HG03432 (cell line): ENCODE results near the gene EVPL.
"Not testable (repeated sequence)": the region's sequence is repeated elsewhere in the genome, so short reads cannot be mapped to it uniquely, and the experiment has no call there.

Experiments
- ATAC-seq: cut with Tn5 transposase; IDR thresholded peaks from one replicate; pipeline ENCODE4 v1.9.1; 2021; ENCODE audit warnings: mild to moderate bottlenecking, moderate library complexity; ENCODE audit not compliant: unreplicated experiment

Gene EVPL

GRCh38 chr17:76000016-76000754, 26.9 kb downstream of the EVPL start:
- no peak for ATAC-seq

DNA sequence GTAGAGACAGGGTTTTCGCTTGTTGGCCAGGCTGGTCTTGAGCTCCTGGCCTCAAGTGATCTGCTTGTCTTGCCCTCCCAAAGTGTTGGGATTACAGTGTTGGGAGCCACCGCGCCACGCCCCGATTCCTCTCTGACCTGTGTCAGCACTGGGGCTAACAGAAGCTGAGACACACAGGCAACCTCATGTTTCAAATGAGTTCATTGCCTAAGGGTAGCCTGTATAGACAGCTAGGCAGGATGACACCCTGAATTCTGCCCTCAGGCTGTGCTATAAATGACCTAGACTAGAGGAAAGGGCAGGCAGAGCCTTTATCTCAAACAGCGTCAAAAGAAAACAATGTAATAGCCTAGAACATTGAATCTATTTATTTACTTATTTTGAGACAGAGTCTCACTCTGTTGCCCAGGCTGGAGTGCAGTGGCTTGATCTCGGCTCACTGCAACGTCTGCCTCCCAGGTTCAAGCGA, 28.7 kb downstream of the EVPL start:
- no peak for ATAC-seq

DNA sequence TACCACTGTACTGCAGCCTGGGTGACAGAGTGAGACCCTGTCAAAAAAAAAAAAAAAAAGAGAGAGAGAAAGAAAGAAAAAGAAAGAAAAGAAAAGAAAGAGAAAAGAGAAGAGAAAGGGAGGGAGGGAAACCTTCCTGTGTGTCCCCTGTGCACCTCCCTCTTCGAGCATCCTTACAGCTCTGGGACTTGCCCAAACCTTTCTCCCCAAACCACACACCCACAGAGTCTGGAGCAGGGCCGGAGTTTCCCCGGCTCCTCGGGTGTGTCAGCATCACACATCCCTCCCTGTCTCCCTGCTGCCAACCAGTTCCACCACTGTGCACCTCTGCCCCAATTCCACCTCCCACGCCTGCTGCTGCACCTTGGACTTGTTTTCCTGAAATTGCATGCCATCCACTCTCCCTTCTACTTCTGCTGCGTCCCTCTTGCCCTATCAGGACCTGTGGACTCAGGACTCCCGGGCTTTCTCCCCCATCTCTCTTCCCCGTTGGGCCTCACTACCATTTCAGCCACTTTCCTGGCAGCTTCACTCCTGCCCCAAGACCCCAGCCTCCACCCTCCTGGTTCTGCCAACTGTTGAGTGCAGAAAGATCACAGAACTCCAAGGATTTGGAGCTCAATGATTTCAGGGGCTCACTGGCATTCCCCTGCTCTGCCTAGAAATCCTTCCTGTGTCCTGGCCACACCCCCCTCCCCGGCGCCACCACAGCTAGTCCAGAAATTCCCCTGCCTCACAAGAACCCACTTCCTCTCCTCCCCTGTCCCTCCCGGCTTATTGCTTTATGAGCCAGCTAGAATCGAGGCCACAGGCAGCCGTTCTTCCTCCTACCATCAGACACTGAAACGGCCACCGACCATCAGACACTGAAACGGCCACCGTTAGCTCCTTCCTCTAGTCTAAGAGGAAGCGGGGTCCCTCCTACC, 30.2 kb downstream of the EVPL start:
- ATAC-seq = no peak

- no peak for ATAC-seq
Measured at GRCh38 chr17:75995385-75995925, 31.7 kb downstream of the EVPL start.

- no peak for ATAC-seq
Measured at GRCh38 chr17:75994802-75995370, 32.2 kb downstream of the EVPL start.

- ATAC-seq = no peak
Measured at GRCh38 chr17:75991396-75991795, 35.7 kb downstream of the EVPL start.

DNA sequence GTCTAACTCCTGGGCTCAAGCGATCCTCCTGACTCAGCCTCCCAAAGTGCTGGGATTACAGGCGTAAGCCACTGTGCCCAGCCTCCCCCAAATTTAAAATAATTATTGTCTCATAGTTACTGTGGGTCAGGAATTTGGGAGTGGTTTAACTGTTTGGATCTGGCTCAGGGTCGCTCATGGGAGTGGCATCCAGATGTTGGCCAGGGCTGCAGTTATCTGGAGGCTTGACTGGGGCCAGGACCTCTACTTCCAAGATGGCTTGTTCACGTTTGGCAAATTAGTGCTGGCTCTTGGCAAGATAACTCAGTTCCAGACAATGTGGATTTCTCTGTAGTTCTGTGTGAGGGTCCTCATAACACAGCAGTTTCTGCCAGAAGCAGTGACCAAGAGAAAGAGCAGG, 40.1 kb downstream of the EVPL start:
- no peak for ATAC-seq

DNA sequence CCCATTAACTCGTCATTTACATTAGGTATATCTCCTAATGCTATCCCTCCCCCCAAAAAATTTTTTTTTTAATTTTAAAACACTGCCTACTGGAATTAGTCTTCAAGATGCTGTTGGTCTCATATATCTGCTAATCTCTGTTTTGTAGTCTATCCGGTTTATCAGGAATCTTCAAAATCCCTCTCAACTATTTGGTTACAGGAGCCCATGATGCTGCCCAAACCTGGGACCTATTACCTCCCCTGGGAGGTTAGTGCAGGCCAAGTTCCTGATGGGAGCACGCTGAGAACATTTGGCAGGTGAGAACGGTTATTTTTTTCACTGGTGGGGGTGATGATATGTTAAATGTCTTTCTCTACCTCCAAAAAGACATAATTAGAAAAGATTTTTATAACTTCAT, 41.1 kb downstream of the EVPL start:
- no peak for ATAC-seq

DNA sequence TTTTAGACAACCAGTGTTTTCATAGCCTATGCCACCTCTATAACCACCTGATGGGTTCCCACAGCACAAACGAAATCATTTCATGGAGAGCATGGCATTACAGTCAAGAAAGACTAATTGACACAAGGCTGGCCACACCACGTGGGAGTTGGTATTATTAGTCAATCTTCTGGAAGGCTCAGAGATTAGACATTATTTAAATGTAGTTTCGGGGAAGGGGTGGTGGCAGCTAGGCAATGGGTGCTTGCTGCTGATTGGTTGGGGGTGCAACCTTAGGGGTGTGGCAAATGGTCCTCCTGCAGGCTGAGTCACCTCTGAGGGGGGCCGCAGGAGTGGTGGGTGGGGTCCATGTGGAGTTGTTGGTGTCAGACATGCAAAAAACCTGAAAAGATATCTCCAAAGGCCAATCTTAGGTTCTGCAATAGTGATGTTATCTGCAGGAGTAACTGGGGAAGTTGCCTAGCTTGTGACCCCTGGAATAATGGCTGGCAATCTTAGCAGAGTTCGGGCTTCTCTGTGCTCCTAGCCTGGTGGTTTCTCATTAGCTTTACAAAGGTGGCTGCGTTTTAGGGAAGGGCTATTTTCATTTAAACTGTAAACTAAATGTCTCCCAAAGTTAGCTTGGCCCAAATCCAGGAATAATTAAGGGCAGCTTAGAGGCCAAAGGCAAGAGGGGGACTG, 43.5 kb downstream of the EVPL start:
- no peak for ATAC-seq

GRCh38 chr17:75981019-75981615, 46.0 kb downstream of the EVPL start:
- no peak for ATAC-seq

GRCh38 chr17:75980188-75981018, 46.7 kb downstream of the EVPL start:
- no peak for ATAC-seq

- ATAC-seq = peak; percentile 20
Measured at GRCh38 chr17:75979705-75980187, 47.4 kb downstream of the EVPL start.

DNA sequence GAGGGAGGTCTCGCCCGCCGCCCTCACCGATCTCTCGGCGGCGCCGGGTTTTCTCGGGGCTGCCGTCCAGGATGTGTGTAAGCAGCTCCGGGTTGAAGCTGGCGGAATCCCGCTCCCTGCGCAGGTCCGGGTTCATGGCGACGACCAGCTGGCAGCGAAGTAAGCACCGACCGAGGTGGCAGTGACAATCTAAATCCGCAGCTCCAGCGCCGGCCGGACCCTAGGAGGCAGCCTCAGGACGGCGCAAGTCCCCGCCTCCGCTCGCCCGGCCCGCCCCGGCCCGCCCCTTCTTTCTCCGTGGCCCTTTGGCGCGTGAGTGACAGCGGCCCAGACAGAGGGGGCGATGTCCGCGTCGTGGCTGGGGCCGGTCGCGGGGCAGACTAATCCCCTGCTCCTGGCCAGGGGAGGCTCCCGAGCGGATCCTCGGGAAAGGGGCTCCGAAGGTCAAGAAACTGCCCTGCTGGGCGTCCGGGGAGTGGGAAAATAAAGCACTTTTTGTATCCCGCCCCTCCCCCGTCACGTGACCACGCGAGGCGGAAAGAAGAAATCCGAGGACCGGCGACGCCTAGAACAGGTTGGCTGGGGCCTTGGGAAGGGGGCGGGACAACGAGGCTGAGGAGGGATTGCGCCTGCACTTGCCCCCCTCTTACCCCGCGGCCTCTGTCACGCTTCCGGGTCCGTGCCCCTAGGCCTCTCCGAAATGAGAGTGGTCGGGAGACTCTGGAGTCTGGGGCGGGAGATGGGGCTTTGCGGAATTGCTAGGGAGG, 48.0 kb downstream of the EVPL start, which contains the start of the genes ACOX1 and TEN1:
ACOX1 (minus strand) TSS at position 229 of the 767 bp plus-strand sequence; CDS start at position 136, 93 bp downstream.
TEN1 (plus strand) TSS at position 303 of the 767 bp plus-strand sequence. CDS start 6,953 bp downstream, outside the sequence.
- ATAC-seq = peak; percentile 88

GRCh38 chr17:75976175-75976848, 50.8 kb downstream of the EVPL start:
- ATAC-seq = no peak

DNA sequence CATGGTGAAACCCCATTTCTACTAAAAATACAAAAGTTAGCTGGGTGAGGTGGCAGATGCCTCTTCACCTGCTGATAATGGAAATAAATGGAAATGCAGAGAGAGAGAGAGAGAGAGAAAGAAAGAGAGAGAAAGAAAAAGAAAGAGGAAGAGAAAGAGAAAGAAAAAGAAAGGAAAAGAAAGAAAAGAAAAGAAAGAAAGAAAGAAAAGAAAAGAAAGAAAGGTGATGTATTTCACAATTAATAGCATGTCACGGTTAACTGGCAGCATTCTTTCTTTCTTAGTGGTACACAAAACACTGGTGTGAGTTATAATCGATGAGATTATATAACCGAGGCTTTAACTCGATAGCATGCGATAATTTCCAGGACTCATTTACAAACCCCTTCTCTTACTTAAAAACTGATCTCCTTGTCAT, 51.3 kb downstream of the EVPL start:
- ATAC-seq = no peak

DNA sequence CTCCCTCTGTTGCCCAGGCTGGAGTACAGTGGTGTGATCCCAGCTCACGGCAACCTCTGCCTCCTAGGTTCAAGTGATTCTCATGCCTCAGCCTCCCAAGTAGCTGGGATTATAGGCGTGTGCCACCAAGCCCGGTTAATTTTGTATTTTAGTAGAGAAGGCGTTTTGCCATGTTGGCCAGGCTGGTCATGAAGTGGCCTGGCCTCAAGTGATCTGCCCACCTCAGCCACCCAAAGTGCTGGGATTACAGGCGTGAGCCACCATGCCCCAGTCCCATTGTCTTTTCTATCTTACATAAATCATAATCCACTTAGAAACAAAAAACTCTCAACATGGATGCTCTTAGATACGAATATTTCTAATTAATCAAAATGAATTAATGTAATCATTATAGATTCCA, 51.9 kb downstream of the EVPL start:
- ATAC-seq = not testable (repeated sequence)

- ATAC-seq = no peak
Measured at GRCh38 chr17:75970626-75971025, 56.5 kb downstream of the EVPL start.
